Large intestine (tissue), 3 donors: Measurements from ENCODE around the gene CXCL1. TPM values are rescaled to one million over a fixed set of nuclear protein-coding genes. Genes with fewer than 3 reads are reported as not detected.
"Not testable (repeated sequence)": the region's sequence is repeated elsewhere in the genome, so short reads cannot be mapped to it uniquely, and the experiment has no call there.

Experiments used
- DNase-seq, 2 donors: peaks; one replicate each; pipeline versions ENCODE4 v3.0.0 to v3.0.0-alpha.2; 2013
- H3K27ac ChIP-seq: one replicate; pipeline ENCODE4 v1.5.1; 2013; ENCODE audit warnings: low read length
- H3K27me3 ChIP-seq: 2 replicates; pipeline ENCODE4 v1.6.1; 2013; ENCODE audit warnings: low read length; ENCODE audit not compliant: control insufficient read depth, insufficient read depth
- H3K36me3 ChIP-seq: 2 replicates; pipeline ENCODE4 v1.6.1; 2013; ENCODE audit warnings: low read length; ENCODE audit not compliant: control insufficient read depth, insufficient read depth
- H3K4me1 ChIP-seq: one replicate; pipeline ENCODE4 v1.6.1; 2013; ENCODE audit warnings: low read length; ENCODE audit not compliant: control insufficient read depth, insufficient read depth
- H3K4me3 ChIP-seq: one replicate; pipeline ENCODE4 v1.5.1; 2013; ENCODE audit warnings: low read length
- H3K9me3 ChIP-seq: one replicate; pipeline ENCODE4 v1.6.1; 2013; ENCODE audit warnings: mild to moderate bottlenecking, low read depth, low read length, moderate library complexity; ENCODE audit not compliant: control insufficient read depth
- WGBS: methylation state at CpG from one replicate; pipeline ENCODE4 v1.1.5; 2013; ENCODE audit warnings: low lambda C conversion rate; ENCODE audit not compliant: insufficient coverage; 5-methylcytosine and 5-hydroxymethylcytosine counted together
- polyA plus RNA-seq: library from polyadenylated mRNA; unstranded; fragments of 120-200 nt; gene quantifications from one replicate; pipeline ENCODE4 v1.2.1, GENCODE V29; 2013

Gene CXCL1
- polyA plus RNA-seq, 1 donor: 4.3 TPM

DNA sequence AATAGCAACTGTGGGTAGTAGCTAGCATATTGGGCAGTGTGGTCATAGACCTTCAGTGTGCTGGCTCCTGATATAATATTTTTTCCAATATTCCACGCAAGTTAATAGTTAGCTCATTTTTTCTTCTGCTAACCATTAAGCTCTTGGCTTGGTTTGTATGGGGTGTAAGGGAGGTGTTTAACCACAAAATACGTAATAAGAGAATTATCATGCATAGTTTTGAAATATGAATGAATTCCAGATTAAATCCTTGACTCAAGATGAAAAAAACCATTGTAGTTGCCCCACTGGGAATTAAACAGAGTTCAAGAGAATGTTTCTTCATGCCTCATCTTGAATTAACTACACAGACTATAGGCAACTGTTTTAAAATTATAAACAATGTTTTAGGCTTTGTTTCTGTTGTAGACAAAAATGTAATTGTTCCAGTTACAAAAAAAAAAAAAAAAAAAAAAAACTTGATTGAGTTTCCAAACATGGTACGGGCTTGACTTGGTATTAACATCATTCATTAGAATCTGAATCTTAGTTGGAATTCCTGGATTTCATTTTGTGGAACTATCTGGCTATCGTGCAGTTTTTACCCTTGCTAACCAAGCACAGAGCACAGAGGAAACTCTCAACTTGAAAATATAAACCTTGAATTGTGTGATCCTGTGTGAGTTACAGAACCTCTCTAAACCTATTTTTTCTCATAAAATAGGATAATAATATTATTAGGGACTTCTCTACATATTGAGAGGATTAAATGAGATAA is 28.4 kb downstream of the CXCL1 start:
- Histone ChIP-seq H3K9me3 (no peaks in the 10 kb centered on the region), H3K4me1 (peaks cover 4% of the 10 kb centered on the region), H3K27ac (no peak overlapping the region), H3K4me3 (no peak overlapping the region), H3K36me3 (no peaks in the 10 kb centered on the region), H3K27me3 (no peaks in the 10 kb centered on the region)
- 100% methylated on average over 2 of the region's 4 CpGs for whole genome bisulfite sequencing
- DNase-seq: no peak

DNA sequence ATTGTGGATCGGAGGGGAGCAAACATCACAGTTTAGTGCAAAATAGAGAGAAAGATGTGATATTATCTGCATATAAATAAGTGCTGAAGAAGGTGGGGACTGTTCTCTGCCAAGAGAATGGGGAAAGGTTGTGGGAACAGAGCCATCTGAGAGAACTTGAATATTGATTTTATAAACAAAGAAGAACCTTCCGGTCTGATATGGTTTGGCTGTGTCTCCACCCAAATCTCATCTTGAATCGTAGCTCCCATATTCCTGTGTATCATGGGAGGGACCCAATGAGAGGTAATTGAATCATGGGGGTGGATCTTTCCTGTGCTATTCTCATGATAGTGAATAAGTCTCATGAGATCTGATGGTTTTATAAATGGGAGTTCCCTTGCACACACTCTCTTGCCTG is 30.1 kb downstream of the CXCL1 start:
- not testable (repeated sequence) for H3K9me3 ChIP-seq, H3K36me3 ChIP-seq, H3K27me3 ChIP-seq, H3K4me1 ChIP-seq, DNase-seq, H3K4me3 ChIP-seq, H3K27ac ChIP-seq
- WGBS: 100% methylated on average over 1 of the region's 3 CpGs

DNA sequence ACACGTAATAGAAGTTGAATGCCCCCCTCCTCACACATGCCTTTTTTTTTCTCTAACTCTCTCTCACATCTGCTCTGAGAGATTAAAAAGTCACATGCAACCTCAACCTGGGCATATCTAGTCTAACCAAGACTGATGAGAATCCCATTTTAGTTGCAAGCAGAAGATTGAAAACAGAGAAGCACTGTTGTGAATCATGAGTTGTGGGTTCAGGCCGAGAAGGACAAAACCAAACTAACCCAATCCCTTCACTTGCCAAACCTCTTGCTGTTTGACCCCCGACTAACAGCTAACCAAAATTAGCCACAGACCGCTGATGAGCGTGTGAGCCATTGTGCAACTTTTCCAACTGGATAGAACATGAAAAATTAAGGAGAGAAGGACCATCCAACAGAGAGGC is 31.8 kb downstream of the CXCL1 start:
- Histone ChIP-seq H3K36me3 (no peaks in the 10 kb centered on the region), H3K9me3 (no peaks in the 10 kb centered on the region), H3K27me3 (no peaks in the 10 kb centered on the region), H3K4me1 (no peaks in the 10 kb centered on the region), H3K4me3 (no peak overlapping the region), H3K27ac (no peak overlapping the region)
- no CpG with 5 or more reads among the region's 5 CpGs for WGBS
- no peak for DNase-seq

DNA sequence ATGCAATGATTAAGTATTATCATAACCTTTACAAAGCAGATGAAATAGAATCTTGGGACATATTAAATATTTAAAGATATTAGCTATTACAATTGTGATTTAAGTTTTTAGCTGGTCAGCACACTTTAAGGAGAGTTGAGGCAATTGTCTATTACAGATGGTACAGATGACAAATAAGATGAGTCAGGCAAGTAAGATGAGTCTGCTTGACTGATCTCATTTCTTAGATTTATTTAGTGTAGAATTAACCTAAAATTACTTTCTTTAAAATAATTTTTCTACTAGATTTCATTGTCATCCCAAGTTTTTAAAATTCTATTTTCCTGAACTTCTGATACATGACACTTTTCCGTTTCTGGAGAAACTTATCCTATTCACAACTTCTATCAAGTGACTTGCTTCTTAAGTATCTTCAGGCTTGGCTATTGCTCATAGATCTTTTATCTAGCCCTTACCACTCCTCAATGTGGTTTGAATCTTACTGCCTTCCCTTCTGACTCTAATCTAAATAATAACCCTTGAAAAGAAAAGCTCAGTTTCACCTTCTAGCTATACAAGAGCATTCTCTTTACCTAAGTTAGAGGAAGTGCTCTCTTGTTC is 32.9 kb downstream of the CXCL1 start:
- H3K9me3 ChIP-seq: no peaks in the 10 kb centered on the region
- H3K4me3 ChIP-seq: no peak overlapping the region
- no peaks in the 10 kb centered on the region for H3K4me1 ChIP-seq
- no peaks in the 10 kb centered on the region for H3K27me3 ChIP-seq
- no peaks in the 10 kb centered on the region for H3K36me3 ChIP-seq
- no peak for DNase-seq
- WGBS: 90% methylated on average over 1 of the region's 1 CpG
- H3K27ac ChIP-seq: no peak overlapping the region

DNA sequence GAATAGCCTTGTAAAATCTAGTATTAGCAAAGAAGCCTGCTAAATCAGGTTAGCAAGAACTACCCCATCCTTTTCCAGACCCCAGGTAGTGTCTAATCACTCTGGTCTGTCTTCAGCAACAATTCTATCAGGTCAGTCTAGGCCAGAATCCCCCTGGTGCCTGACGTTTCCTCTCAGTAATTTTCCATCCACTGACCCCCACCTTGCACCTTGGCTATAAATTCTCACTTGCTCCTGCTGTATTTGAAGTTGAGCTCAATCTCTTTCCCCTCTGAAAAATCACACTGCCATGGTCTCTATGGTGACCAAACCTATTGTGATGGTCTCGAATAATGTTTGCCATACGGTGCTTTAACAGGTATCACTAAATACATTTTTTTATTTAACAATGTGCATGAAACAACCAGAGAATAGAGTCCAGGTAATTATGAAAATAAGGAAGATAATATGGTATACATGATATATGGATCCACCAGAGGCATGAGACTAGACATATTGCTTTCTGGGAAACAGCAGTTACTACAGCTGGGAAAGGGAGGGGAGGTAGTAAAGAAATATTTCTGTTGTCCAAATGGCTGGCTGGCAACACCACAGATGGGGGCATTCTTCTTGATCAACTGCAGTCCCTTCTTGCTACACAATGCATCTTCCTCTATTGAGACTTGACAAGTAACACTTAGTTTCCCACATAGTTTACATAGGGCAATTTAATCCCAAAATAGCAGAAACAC is 33.8 kb downstream of the CXCL1 start:
- WGBS: no CpG with 5 or more reads among the region's 3 CpGs
- Histone ChIP-seq H3K9me3 (no peaks in the 10 kb centered on the region), H3K4me3 (no peak overlapping the region), H3K36me3 (no peaks in the 10 kb centered on the region), H3K4me1 (no peaks in the 10 kb centered on the region), H3K27me3 (no peaks in the 10 kb centered on the region), H3K27ac (no peak overlapping the region)
- no peak for DNase-seq

DNA sequence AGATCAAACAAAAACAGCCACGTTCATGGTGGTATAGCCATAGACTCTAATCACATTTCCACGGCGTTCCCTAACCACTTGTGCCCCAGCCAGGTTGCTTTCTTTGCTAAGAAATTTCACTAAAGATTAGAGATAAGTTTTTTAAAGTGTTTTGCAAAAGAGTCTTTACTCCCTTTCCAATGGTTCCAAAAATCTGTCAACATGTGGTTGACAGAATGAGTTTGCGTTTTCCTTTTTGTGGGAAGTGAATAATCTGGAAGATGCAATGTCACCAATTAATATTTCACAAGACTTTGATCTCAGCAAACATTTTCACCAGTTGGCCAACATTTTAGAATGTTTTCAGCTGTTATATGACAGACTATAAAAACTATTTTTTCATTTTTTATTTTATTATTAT is 35.3 kb downstream of the CXCL1 start:
- Histone ChIP-seq H3K27me3 (no peaks in the 10 kb centered on the region), H3K9me3 (no peaks in the 10 kb centered on the region), H3K36me3 (no peaks in the 10 kb centered on the region), H3K27ac (no peak overlapping the region), H3K4me1 (no peaks in the 10 kb centered on the region), H3K4me3 (no peak overlapping the region)
- no peak for DNase-seq
- WGBS: no CpG with 5 or more reads among the region's 4 CpGs

DNA sequence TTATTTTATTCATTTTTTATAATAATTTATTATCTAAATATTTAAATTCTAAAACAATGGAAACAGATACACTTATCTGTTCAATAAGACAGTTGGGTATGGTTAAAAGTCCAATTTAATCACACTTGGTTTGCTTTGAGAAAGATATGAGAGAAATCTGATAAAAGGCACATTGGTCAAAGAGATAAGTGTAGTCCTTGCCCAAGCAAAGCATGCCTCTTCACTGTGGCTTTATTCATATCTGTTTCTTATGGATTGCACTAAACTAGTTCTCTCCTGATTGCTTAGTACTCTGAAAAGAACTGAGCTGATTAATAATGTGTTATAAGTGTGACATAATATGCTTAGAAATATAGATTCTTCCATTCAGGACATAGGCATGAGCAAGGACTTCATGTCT is 39.8 kb downstream of the CXCL1 start:
- Histone ChIP-seq H3K9me3 (no peaks in the 10 kb centered on the region), H3K27me3 (no peaks in the 10 kb centered on the region), H3K4me3 (no peak overlapping the region), H3K36me3 (no peaks in the 10 kb centered on the region), H3K27ac (no peak overlapping the region), H3K4me1 (no peaks in the 10 kb centered on the region)
- DNase-seq: no peak

DNA sequence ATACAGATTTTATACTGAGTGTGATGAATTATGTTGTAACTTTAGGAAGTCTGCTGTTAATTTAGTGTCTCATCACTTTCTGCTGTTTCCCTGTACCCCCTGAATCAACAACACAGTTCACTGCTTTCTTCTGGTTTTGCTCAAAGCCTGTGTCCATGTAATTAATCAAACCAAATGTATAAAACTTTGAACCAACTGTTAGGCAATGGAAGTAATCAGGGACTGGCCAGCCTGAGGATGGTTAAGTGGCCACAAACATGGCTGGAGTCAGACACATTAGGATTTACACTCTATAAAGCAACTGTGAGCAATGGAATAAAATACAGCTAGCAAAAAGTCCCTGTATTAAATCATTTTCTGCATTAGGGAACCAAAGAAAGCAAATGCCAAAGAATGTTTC is 42.6 kb downstream of the CXCL1 start:
- no peak for DNase-seq
- no peaks in the 10 kb centered on the region for H3K4me1 ChIP-seq
- H3K27ac ChIP-seq: no peak overlapping the region
- no peak overlapping the region for H3K4me3 ChIP-seq
- no peaks in the 10 kb centered on the region for H3K9me3 ChIP-seq
- no peaks in the 10 kb centered on the region for H3K36me3 ChIP-seq
- H3K27me3 ChIP-seq: no peaks in the 10 kb centered on the region

DNA sequence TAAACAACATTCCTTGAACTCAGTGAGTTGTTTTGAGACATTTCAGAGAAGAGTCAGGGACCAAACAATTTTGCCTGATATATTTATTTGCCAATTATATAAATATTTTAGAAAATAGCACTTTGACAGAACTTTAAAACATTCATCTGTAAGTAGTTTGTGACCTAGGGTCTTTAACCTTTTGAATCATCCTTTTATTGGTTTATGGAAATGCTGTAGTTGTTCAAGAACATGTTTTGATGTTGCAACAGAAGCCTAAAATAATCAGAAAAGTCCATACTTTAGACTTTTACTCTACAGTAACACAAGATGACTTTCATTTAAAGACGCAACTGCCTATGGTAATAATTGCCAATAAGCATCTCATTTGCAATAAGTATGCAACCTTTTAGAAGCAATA is 43.0 kb downstream of the CXCL1 start:
- H3K9me3 ChIP-seq: no peaks in the 10 kb centered on the region
- WGBS: 0% methylated on average over 1 of the region's 1 CpG
- H3K4me3 ChIP-seq: no peak overlapping the region
- no peaks in the 10 kb centered on the region for H3K4me1 ChIP-seq
- no peaks in the 10 kb centered on the region for H3K36me3 ChIP-seq
- H3K27me3 ChIP-seq: no peaks in the 10 kb centered on the region
- no peak for DNase-seq
- no peak overlapping the region for H3K27ac ChIP-seq

DNA sequence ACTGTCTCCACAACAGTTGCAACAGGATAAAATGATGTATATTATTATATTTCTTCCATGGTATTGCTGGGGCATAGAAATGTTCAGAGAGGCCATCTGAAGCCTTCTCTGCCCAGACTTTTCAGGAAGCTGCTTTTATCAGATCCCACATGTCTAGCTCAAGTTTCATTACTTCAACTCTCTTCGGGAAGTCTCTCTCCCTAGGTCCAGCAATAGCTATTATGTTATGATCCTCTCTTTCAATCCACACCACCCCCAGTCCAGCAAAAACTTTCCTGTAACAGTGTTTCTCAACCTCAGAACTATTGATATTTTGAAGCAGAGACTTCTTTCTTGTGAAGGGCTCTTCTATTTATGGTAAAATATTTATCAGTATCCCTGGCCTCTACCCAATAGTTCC is 44.9 kb downstream of the CXCL1 start:
- WGBS: no CpG with 5 or more reads among the region's 1 CpG
- DNase-seq: no peak
- H3K9me3 ChIP-seq: no peaks in the 10 kb centered on the region

More for the DNA sequence above, 44.9 kb downstream of the CXCL1 start:
- no peak overlapping the region for H3K27ac ChIP-seq
- no peak overlapping the region for H3K4me3 ChIP-seq
- no peaks in the 10 kb centered on the region for H3K27me3 ChIP-seq
- no peaks in the 10 kb centered on the region for H3K36me3 ChIP-seq
- H3K4me1 ChIP-seq: no peaks in the 10 kb centered on the region
